SK-N-SH treated with all-trans-retinoic acid at 6 μM for 48 hours (cell line): ENCODE measurements around the gene SIRT5.

Experiments
- ATAC-seq: fragments of 200-7000 bp; cut with Tn5 transposase; 3 replicates; pipeline ENCODE4 v1.9.1; 2020; ENCODE audit warnings: mild to moderate bottlenecking, moderate library complexity
- BACH2 ChIP-seq: fragments of 250-450 bp; sonication (Bioruptor Pico); IDR thresholded peaks from 2 replicates; pipeline ENCODE4 v1.9.0; 2021; ENCODE audit warnings: mild to moderate bottlenecking, borderline replicate concordance
- CREB5 ChIP-seq: fragments of 250-450 bp; sonication (Bioruptor Pico); IDR thresholded peaks from 2 replicates; pipeline ENCODE4 v1.5.1; 2020; ENCODE audit warnings: low read depth, mild to moderate bottlenecking, moderate library complexity
- CSDC2 ChIP-seq: fragments of 250-450 bp; sonication (Bioruptor Pico); IDR thresholded peaks from 2 replicates; pipeline ENCODE4 v1.5.0; 2020; ENCODE audit warnings: mild to moderate bottlenecking, moderate library complexity
- ESRRG ChIP-seq: fragments of 250-450 bp; sonication (Bioruptor Pico); IDR thresholded peaks from 2 replicates; pipeline ENCODE4 v1.6.1; 2021; ENCODE audit warnings: mild to moderate bottlenecking
- GLIS3 ChIP-seq: fragments of 250-450 bp; sonication (Bioruptor Pico); IDR thresholded peaks from 2 replicates; pipeline ENCODE4 v1.5.0; 2020; ENCODE audit warnings: mild to moderate bottlenecking, moderate library complexity
- ISL1 ChIP-seq: fragments of 250-450 bp; sonication (Bioruptor Pico); IDR thresholded peaks from 2 replicates; pipeline ENCODE4 v2.1.2; 2022; ENCODE audit warnings: mild to moderate bottlenecking, moderate library complexity
- OSR1 ChIP-seq: fragments of 250-450 bp; sonication (Bioruptor Pico); IDR thresholded peaks from 2 replicates; pipeline ENCODE4 v1.8.0; 2022; ENCODE audit warnings: moderate library complexity, mild to moderate bottlenecking, inconsistent platforms
- PPARA ChIP-seq: fragments of 250-450 bp; sonication (Bioruptor Pico); IDR thresholded peaks from 2 replicates; pipeline ENCODE4 v1.5.0; 2020; ENCODE audit warnings: mild to moderate bottlenecking, borderline replicate concordance
- RARB ChIP-seq: fragments of 250-450 bp; sonication (Bioruptor Pico); IDR thresholded peaks from 2 replicates; pipeline ENCODE4 v1.8.0; 2021; ENCODE audit warnings: mild to moderate bottlenecking, moderate library complexity
- TCF4 ChIP-seq: fragments of 250-450 bp; sonication (Bioruptor Pico); IDR thresholded peaks from 2 replicates; pipeline ENCODE4 v1.8.0; 2021; ENCODE audit warnings: mild to moderate bottlenecking, moderate library complexity, borderline replicate concordance
- TSHZ2 ChIP-seq: fragments of 250-450 bp; sonication (Bioruptor Pico); IDR thresholded peaks from 2 replicates; pipeline ENCODE4 v1.5.0; 2020; ENCODE audit warnings: mild to moderate bottlenecking, moderate library complexity
- ZC3H10 ChIP-seq: fragments of 250-450 bp; sonication (Bioruptor Pico); IDR thresholded peaks from 2 replicates; pipeline ENCODE4 v1.5.1; 2021; ENCODE audit warnings: mild to moderate bottlenecking, moderate library complexity
- ZFP3 ChIP-seq: fragments of 250-450 bp; sonication (Bioruptor Pico); IDR thresholded peaks from 2 replicates; pipeline ENCODE4 v1.5.0; 2020; ENCODE audit warnings: mild to moderate bottlenecking, moderate library complexity
- ZFP30 ChIP-seq: fragments of 450-650 bp; formaldehyde crosslinking; IDR thresholded peaks from 2 replicates; pipeline ENCODE4 v1.5.0; 2022; ENCODE audit warnings: mild to moderate bottlenecking, moderate library complexity
- ZNF565 ChIP-seq: fragments of 450-650 bp; formaldehyde crosslinking; conservative IDR thresholded peaks from 2 replicates; pipeline ENCODE4 v1.5.0; 2020; ENCODE audit warnings: low read depth, mild to moderate bottlenecking, moderate library complexity
- ZNF70 ChIP-seq: fragments of 450-650 bp; formaldehyde crosslinking; IDR thresholded peaks from 2 replicates; pipeline ENCODE4 v1.5.0; 2020; ENCODE audit warnings: mild to moderate bottlenecking, moderate library complexity
- ZNF8 ChIP-seq: fragments of 450-650 bp; formaldehyde crosslinking; IDR thresholded peaks from 2 replicates; pipeline ENCODE4 v1.5.0; 2020; ENCODE audit warnings: mild to moderate bottlenecking, moderate library complexity
- TF ChIP-seq, protein P1 (sequence below): fragments of 250-450 bp; sonication (Bioruptor Pico); IDR thresholded peaks from 2 replicates; pipeline ENCODE4 v1.5.1; 2021; ENCODE audit warnings: mild to moderate bottlenecking, moderate library complexity
- TF ChIP-seq, protein P2 (sequence below): fragments of 250-450 bp; sonication (Bioruptor Pico); IDR thresholded peaks from 2 replicates; pipeline ENCODE4 v1.8.0; 2021; ENCODE audit warnings: low read depth, mild to moderate bottlenecking, moderate library complexity, borderline replicate concordance
- TF ChIP-seq, protein P3 (sequence below): fragments of 250-450 bp; sonication (Bioruptor Pico); IDR thresholded peaks from 2 replicates; pipeline ENCODE4 v1.8.0; 2020; ENCODE audit warnings: mild to moderate bottlenecking, moderate library complexity, borderline replicate concordance

Gene SIRT5

GRCh38 chr6:13617066-13617465 lies 42.7 kb downstream of the SIRT5 start:
- ATAC-seq, result no peak
- TF ChIP-seq ZC3H10 (CRISPR knock-in tag), result no peak
- TF ChIP-seq ZFP3 (CRISPR knock-in tag), result no peak
- TF ChIP-seq, protein P1, sequence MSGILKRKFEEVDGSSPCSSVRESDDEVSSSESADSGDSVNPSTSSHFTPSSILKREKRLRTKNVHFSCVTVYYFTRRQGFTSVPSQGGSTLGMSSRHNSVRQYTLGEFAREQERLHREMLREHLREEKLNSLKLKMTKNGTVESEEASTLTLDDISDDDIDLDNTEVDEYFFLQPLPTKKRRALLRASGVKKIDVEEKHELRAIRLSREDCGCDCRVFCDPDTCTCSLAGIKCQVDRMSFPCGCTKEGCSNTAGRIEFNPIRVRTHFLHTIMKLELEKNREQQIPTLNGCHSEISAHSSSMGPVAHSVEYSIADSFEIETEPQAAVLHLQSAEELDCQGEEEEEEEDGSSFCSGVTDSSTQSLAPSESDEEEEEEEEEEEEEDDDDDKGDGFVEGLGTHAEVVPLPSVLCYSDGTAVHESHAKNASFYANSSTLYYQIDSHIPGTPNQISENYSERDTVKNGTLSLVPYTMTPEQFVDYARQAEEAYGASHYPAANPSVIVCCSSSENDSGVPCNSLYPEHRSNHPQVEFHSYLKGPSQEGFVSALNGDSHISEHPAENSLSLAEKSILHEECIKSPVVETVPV (CRISPR knock-in tag), result no peak
- TF ChIP-seq CREB5 (CRISPR knock-in tag), result no peak
- no peak for TF ChIP-seq ZNF8
- TF ChIP-seq ISL1 (CRISPR knock-in tag), result no peak
- no peak for TF ChIP-seq TCF4 (CRISPR knock-in tag)
- no peak for TF ChIP-seq ZNF70 (CRISPR knock-in tag)
- TF ChIP-seq, protein P2, sequence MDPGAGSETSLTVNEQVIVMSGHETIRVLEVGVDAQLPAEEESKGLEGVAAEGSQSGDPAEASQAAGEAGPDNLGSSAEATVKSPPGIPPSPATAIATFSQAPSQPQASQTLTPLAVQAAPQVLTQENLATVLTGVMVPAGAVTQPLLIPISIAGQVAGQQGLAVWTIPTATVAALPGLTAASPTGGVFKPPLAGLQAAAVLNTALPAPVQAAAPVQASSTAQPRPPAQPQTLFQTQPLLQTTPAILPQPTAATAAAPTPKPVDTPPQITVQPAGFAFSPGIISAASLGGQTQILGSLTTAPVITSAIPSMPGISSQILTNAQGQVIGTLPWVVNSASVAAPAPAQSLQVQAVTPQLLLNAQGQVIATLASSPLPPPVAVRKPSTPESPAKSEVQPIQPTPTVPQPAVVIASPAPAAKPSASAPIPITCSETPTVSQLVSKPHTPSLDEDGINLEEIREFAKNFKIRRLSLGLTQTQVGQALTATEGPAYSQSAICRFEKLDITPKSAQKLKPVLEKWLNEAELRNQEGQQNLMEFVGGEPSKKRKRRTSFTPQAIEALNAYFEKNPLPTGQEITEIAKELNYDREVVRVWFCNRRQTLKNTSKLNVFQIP (CRISPR knock-in tag), result no peak
- TF ChIP-seq OSR1 (CRISPR knock-in tag), result no peak
- TF ChIP-seq BACH2 (CRISPR knock-in tag), result no peak
- no peak for TF ChIP-seq RARB (CRISPR knock-in tag)
- TF ChIP-seq ESRRG (CRISPR knock-in tag), result no peak
- no peak for TF ChIP-seq ZFP30 (CRISPR knock-in tag)
- TF ChIP-seq, protein P3, sequence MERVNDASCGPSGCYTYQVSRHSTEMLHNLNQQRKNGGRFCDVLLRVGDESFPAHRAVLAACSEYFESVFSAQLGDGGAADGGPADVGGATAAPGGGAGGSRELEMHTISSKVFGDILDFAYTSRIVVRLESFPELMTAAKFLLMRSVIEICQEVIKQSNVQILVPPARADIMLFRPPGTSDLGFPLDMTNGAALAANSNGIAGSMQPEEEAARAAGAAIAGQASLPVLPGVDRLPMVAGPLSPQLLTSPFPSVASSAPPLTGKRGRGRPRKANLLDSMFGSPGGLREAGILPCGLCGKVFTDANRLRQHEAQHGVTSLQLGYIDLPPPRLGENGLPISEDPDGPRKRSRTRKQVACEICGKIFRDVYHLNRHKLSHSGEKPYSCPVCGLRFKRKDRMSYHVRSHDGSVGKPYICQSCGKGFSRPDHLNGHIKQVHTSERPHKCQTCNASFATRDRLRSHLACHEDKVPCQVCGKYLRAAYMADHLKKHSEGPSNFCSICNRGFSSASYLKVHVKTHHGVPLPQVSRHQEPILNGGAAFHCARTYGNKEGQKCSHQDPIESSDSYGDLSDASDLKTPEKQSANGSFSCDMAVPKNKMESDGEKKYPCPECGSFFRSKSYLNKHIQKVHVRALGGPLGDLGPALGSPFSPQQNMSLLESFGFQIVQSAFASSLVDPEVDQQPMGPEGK (CRISPR knock-in tag), result no peak
- TF ChIP-seq PPARA (CRISPR knock-in tag), result no peak

- TF ChIP-seq ZNF8, result no peak
- TF ChIP-seq CSDC2 (CRISPR knock-in tag), result no peak
- TF ChIP-seq ZNF565 (CRISPR knock-in tag), result no peak
- TF ChIP-seq, protein P2 (CRISPR knock-in tag), result no peak
- ATAC-seq, result peak; percentile 91
These were observed 50.5 kb downstream of the SIRT5 start for GRCh38 chr6:13624871-13625288.

DNA sequence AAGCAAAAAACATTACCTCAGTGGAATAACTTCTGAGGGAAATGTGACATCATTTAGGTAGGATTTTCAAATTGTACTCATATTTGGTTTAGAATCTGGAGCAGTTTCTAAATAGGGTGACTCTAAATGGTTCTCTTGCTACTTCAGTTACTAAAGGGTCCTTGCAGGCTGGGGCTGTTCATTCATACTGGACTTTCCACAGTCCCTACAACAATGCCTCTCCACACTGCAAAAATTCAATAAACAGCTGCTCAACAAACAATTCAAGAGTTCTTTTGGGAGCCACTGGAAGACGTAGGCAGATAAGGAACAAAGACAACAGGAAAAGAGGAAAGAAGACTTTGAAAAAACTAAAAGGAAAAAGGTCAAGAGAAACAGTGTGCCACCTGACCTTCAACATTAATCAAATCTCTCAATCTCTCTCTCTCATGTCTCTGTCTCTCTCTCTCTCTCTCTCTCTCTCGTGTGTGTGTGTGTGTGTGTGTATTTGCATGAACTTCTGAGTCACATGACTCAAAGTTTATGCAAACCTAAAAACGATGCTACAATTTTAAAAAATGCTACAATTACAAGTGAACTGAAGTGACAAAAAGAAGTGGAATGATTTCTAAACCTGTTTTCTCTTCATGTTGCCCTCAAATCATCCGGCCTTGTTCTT lies 55.2 kb downstream of the SIRT5 start:
- TF ChIP-seq CSDC2 (CRISPR knock-in tag), result no peak
- no peak for TF ChIP-seq GLIS3
- no peak for TF ChIP-seq TSHZ2 (CRISPR knock-in tag)
- TF ChIP-seq OSR1 (CRISPR knock-in tag), result no peak
- TF ChIP-seq ZC3H10 (CRISPR knock-in tag), result no peak
- TF ChIP-seq, protein P1 (CRISPR knock-in tag), result no peak
- no peak for TF ChIP-seq RARB (CRISPR knock-in tag)
- TF ChIP-seq PPARA (CRISPR knock-in tag), result no peak
- TF ChIP-seq ZFP30 (CRISPR knock-in tag), result no peak
- TF ChIP-seq TCF4 (CRISPR knock-in tag), result no peak
- TF ChIP-seq, all 23 proteins: peak for 0
- no peak for ATAC-seq
